Progenitor cell of endocrine pancreas (in vitro differentiated cells): ENCODE measurements around the gene RRP15. TPM values are rescaled to one million over a fixed set of nuclear protein-coding genes. Genes with fewer than 3 reads are reported as not detected.

Experiments used
- DNase-seq: peaks from one replicate; pipeline ENCODE4 v3.0.0; 2021; ENCODE audit warnings: low spot score; ENCODE audit not compliant: unreplicated experiment
- H3K27ac Mint-ChIP-seq: 2 replicates; pipeline ENCODE4 v1.8.0; 2021; ENCODE audit warnings: mild to moderate bottlenecking, moderate library complexity, mixed read lengths
- H3K27me3 Mint-ChIP-seq: 2 replicates; pipeline ENCODE4 v1.8.0; 2021; ENCODE audit warnings: mixed read lengths
- H3K36me3 Mint-ChIP-seq: 2 replicates; pipeline ENCODE4 v1.8.0; 2022; ENCODE audit warnings: mixed read lengths; ENCODE audit not compliant: insufficient read depth
- H3K4me1 Mint-ChIP-seq: 2 replicates; pipeline ENCODE4 v1.8.0; 2021; ENCODE audit warnings: low read depth, mixed read lengths
- H3K4me3 Mint-ChIP-seq: 2 replicates; pipeline ENCODE4 v1.8.0; 2021; ENCODE audit warnings: low read depth, mild to moderate bottlenecking, moderate library complexity, mixed read lengths
- H3K9me3 Mint-ChIP-seq: 2 replicates; pipeline ENCODE4 v1.8.0; 2021; ENCODE audit warnings: low read depth, mixed read lengths
- CTCF ChIP-seq: fragments of 200-600 bp; sonication (generic); IDR thresholded peaks from one replicate; pipeline ENCODE4 v1.5.0; 2021; ENCODE audit warnings: antibody characterized with exemption, mild to moderate bottlenecking; ENCODE audit not compliant: unreplicated experiment
- total RNA-seq: library from RNA; stranded (reverse); gene quantifications from 2 replicates; pipeline ENCODE4 v1.2.1, GENCODE V29; 2021

Gene RRP15
- total RNA-seq, 1 donor from 2014 or later: 24.6 TPM

- no peak overlapping the region for H3K4me3 Mint-ChIP-seq
- H3K27ac Mint-ChIP-seq: peak overlapping the region; percentile 43
- H3K36me3 Mint-ChIP-seq: peaks cover 4% of the 10 kb centered on the region
- peaks cover 30% of the 10 kb centered on the region for H3K4me1 Mint-ChIP-seq
- no peak for DNase-seq
- TF ChIP-seq CTCF: no peak
- no peaks in the 10 kb centered on the region for H3K27me3 Mint-ChIP-seq
- H3K9me3 Mint-ChIP-seq: no peaks in the 10 kb centered on the region
Measured at GRCh38 chr1:218384581-218384993, 99.5 kb downstream of the RRP15 start.

Other genes starting within 250 kb of the RRP15 start
- 26.4 and 27.9 TPM in 2 replicates for gene TGFB2, start 60.0 kb downstream of the RRP15 start, total RNA-seq